GOT3 (cell line): ENCODE results near the gene PRKG1.
"Not testable (repeated sequence)": the region's sequence is repeated elsewhere in the genome, so short reads cannot be mapped to it uniquely, and the experiment has no call there.

Source experiments
- DNase-seq: peaks from one replicate; lab custom pipeline; 2025; ENCODE audit warnings: mixed read lengths; lab: John Stamatoyannopoulos, UW

PRKG1 gene

DNA sequence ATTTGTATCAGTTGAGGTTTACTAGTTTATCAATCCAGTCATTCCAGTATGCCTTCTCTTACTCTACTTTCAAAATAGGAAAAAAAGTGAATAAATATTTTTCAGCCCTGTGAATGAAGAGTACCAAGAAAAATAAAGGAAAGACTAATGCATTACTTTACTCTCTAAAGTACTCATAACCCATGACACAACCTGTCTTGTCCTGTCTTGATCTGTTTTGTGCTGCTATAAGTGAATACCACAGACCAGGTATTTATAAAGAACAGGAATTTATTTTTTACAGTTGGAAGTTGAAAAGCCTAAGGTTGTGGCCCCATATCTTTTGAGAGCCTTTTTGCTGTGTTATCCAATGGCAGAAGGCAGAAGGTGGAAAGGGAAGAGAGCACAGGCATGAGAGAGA, 1045.2 kb downstream of the PRKG1 start:
- DNase-seq = no peak

DNA sequence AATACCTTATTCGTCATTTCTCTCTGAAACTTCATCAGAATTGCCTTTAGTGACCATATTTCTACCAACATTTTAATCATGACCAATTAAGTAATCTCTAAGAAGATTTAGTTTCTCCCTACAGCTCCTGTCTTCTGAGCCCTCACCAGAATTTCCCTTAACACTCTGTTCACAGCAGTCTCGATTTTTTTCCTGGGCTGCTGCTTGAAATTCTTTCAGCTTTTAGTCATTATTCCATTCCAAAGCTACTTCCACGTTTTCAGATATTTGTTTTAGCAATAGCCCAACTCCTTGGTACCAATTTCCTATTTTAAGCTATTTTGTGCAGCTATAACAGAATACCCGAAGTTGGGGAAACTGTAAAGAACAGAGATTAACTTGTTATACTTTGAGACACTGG, 1047.4 kb downstream of the PRKG1 start:
- no peak for DNase-seq

DNA sequence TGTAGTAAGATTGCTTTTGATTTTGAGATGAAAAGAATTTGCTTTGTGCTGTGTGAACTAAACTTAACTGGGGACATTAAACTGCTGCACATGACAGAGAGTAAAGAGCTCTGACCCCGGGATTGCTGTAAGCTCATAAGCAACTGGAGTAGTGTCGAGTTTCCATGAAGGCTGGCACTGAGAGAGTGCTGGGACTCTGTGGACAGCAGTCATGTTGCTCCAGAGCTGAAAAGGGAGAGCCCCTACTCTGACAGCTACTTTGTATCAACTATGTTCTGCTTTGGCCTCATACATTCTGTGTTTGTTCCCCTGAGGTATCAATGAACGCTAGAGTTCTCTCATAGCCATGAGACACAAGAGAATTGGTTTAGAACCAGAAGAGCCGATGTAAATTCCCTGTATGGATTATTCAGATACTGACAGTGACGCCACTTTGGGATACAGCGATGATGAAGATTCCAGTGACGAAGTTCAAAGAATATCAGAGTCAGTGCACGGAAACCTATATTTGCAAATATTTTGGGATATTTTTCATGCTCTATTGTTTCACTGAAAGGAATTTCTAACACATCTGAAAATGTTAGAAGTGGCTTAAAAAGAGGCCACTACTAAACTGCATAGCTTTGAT, 1053.9 kb downstream of the PRKG1 start:
- no peak for DNase-seq

DNA sequence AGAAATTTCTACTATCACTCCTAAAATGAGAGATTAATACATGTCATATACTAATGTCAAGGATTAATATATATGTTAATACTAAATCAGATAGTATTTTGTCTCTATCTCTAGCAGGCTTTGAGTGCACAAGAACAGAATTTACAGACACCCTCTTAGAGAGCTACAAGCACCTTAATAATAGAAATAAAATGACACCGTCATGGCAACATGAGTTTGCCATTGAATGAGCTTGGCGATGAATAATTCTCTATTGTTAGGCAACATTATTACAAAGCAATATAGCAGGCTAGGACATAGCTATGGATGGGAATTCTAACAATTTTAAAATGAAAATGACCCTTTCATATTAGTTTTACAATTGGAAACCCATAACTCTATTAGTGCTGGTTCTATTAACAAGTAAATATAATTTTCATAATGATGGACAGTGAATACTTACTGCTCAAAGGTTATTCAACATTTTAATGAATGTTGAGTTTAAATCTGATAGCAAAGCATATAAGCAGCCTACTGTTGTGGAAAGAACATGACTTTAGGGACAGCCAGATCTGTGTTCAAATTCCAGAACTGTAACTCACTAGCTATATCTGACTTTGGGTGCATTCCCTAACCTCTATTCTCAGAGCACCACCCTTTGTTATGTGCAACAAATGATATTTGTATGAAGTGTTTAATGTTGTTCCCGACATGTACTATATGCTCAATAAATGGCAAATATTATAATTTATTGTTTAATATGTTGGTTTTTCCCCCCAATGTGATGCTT, 1055.3 kb downstream of the PRKG1 start:
- DNase-seq = no peak

DNA sequence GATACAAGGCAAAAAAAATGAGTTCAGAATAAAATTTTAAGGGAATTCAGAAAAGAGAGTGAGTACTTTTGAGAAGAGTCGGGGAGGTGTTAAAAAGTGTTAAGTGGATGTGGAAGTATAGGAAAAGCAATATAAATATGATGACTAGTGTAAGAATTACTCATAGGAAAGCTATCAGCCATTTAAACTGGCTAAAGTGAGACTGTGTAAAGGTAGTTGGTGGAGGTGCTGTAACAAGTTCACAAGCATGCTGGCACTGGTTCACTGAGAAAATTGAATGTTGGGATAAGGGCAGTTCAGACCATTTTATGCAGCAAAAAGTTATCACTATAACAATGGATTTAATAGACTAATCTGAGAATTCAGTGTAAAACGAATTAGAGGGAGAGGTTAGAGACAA, 1060.8 kb downstream of the PRKG1 start:
- DNase-seq = no peak

DNA sequence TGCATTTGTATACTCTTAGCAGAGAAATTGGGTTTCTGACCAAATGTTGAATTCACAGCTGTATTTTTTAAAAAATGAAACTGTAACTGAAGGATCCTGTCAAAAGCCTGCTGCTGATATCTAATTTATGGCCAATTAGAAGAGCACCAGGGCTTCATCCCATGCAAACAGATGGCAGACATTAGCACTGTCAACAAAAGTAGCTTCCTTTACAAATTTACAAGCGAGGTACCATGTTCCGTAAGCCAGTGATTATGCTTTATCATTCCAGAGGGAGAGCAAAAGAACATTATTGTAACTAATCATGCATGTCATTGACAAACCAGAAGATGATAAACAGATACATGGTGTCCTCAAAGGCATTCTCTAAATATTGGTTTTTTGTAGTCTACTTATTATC, 1062.6 kb downstream of the PRKG1 start:
- no peak for DNase-seq

DNA sequence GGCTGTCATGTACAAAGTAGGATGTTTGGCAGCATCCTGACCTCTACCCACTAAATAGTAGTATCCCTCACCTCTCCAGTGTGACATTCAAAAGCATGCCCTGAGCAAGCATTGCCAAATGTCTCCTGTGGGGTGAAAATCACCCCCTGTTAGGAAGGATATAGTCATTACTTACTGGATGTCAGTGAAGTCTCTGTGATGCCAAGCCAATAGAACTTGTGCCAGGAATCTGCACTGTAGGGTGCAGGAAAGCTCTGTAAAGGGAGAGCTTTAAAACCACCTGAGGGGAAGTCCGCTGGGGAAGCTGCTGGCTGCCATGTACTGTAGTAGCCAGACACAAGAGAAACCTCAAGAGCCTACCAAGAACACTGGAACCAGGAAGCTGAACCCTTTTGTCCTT, 1069.1 kb downstream of the PRKG1 start:
- no peak for DNase-seq

DNA sequence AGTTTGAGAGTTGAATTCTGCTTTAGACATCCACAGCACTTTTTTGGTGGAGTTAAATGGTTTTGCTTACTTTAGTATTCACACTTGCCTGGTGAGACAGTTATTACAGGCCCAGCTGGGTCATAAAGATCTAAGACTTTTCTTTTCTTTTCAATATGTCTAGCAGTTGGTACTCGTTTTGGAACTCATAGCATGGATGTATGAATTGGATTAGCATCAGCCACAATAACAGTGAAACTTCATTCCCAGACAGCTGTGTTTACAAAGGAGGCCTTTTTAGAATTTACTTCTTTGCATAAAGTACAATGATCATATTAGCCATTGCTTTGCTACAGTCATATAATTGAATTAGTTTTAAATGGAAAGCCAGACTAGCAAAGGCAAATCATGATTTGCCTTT, 1071.3 kb downstream of the PRKG1 start:
- DNase-seq = no peak

DNA sequence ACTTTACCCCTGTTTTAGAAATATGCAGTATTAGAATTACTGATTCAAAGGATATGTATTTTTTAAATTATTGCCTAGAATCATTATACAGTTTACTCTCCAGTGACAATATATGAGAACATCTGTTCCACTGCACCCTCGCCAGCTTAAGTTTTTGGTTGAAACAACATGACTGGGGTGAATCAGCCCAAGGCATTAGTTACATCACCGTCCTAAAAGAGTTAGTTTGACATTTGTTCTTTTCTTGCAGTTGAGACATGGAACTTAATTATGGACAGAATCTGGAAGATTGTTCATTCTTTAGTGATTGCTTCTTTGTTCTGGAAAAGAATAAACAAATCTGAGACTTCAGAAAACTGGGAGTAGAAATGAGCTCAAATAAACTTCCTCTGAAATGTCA, 1072.5 kb downstream of the PRKG1 start:
- no peak for DNase-seq

DNA sequence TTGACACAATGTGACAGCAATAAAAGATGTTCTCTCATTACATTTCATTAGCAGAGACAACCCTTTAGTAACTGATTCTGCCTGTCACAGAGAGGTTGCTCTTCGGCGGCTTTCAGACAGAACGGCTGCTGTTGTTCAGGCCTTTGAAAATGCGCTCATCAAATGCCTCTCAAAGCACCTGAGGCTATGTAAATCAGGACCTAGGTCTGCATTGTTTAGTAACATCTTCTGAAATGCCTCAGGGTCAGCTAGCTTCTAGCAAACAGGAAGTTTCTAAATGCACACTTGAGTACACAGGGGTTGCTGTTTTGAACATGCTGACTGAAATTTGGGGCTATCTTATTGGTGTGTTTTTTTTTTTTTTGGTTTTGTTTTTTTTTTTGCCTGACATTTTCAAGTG, 1096.5 kb downstream of the PRKG1 start:
- DNase-seq = no peak

DNA sequence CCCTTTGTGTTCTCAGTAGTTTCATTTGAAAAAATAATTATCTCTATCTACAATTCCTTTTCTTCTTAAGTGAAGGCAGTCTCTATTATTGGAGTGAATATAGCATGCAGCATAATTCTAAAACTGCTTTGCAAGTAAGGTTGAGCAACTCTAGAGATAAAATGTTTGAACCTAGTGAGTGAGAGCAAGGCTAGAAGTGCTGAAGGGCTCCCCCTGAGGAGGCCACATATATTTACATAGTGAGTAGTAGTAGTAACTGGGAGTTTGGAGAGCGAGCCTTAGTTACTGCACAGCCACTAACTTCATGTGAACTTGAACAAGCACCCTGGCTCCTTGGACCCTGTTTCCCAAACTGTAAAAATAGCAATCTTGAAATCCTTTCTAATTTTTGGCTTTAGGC, 1098.3 kb downstream of the PRKG1 start:
- no peak for DNase-seq

DNA sequence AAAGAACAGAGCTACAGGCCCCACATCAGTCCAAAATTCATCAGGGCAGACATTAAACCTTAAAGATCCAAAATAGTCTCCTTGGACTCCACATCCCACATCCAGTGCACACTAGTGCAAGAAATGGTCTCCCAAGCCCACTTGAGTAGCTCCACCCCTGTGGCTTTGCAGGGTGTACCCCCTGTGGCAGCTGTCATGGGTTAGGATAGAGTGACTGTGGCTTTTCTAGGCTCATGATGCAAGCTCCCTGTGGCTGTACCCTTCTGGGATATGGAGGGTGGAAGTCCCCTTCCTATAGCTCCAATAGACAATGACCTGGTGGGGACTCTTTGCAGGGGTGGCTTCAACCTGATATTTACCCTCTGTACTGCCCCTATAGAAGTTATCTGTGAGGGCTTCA, 1111.0 kb downstream of the PRKG1 start:
- DNase-seq = no peak

DNA sequence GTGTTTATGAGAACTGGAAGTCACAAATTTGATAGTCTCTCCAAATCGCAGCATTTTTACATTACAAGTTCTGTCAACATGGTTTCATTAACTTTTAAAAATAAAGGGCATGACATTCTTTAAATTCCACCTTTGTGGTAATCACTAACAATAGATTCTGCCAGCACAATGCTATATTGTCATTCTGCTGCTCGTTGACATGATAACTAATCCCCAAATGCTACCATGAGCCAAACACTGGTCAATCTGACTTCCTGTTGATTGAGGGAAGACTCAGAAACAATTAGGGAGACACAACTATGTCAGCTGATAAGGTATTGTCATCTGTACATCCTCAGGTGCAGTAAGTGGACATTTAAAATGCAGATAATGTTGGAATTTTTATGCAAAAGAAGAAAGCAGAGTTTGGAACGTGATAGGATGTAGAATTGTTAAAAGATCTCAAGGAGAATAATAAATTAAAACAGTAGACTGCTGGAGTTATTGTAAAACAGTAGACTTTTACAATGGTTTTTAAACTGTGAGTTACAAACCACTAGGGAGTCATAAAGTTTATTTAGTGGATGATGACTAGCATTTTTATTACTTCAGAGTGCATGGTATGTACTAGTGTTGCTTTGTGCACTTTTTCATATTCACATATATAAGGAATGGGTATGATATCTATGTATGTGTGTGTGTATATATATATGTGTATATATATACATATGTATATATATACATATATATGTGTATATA, 1113.4 kb downstream of the PRKG1 start:
- no peak for DNase-seq

DNA sequence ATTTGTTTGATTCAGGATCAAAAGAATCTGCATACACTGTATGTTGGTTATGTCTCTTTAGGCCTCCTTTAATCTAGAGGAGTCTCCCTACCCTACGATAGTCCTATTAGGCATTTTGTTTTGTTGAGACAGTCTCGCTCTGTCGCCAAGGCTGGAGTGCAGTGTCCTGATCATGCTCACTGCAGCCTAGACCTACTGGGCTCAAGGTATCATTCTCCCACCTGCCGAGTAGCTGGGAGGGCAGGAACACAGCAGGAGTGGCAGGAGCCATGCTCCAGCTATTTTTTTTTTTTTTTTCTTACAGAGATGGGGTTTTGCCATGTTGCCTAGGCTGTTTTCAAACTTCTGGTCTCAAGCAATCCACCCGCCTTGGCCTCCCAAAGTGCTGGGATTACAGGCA, 1116.8 kb downstream of the PRKG1 start:
- no peak for DNase-seq

DNA sequence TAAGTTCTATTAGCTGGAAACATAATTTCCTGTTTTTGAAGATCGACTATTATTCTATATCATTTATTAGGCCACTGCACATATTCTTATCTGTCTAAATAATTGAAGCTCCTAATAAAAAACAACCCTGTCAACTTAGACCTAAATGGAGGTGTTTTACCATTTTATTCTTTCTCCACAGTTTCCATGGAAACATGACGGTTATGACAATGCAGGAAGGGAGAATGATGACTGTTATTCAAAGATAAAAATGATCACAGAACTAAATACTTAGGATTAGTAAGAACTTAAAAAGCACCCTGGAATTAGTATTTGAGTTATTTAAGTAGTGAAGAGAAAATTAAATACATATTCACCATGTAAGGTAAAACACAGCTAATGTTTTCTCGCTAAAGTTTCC, 1119.9 kb downstream of the PRKG1 start:
- no peak for DNase-seq

DNA sequence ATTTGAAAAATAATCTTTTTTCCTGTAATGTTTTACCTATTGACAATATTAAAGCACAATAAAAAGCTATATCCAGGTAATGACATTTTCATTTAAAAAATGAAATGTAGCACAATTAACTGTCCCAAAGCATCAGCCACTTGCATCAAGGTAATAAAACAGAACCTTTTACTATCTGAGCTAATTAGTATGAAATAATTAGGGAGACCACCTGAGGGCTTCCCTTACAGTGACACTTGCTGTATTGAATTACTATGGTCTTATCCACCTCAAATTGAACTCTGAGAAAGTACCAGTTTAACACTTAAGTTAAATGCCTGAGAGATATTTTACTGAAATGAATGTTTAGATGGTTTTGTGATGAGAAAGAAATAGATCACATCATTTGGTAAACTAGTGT, 1120.4 kb downstream of the PRKG1 start:
- DNase-seq = no peak

DNA sequence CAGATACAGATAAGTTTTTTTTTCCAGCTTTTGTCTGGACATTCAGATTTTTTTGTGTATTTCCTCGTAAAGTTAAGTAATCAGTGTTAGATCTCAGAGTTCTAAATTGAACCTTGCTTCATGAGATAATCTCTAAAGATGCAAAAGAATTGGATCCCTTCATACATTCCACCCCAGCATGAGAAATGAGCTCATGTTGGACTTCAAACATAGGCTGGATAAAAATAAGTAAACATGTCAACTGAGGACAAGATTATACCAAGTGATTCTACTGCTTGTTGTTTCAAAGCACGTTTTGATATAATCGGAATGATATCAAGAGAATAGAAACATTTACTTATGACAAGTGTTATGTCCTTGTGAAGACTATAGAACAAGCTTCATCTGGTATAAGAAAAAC, 1122.8 kb downstream of the PRKG1 start:
- DNase-seq = no peak

DNA sequence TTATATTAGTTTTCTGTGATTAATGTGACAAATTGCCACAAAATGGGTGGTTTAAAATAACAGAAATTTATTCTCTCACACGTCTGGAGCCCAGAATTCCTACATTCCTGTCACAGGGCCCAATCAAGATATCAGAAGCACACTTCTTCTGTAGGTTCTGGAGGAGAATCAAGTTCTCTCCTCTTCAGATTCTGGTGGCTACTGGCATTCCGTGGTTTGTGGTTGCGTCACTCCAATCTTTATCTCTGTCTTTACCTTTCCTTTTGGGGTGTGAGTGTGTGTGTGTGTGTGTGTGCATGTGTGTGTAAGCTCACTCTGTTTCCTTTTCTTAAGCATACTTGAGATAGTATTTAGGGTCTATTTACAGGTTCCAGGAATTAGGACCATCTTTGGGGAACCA, 1124.3 kb downstream of the PRKG1 start:
- no peak for DNase-seq

DNA sequence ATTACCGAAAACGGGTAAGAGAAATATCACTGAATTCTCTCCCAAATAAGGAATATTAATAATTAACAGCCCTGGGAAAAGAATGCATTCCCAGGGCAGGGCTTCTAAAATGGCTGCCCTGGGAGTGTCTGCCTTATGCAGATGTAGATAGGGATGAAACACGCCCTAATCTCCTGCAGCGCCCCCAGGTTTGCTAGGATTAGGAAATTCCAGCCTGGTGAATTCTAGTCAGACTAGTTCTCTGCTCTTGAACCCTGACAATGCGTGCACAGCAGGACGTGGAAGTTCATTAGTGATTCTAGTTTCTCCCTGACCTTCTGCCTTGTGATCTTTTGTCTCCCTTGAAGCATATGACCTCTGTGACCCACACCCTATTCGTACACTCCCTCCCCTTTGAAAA, 1130.6 kb downstream of the PRKG1 start:
- DNase-seq = not testable (repeated sequence)

DNA sequence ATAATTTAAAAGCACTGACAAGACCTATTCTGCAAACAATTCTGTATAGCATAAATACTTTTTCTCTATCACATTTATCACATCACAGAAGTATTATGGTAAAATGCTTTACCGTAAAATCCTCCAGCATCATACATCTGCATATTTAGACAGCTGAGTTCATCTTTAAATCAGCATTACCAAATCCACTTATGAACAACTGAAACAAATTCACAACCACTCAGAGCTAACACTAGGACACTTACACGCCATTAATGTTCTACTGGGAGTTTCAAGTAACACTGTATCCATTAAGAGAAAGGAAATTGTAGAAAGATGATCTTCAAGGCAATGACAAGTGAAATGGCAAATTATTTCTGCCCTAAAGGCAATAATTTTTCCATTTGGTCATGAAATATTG, 1134.1 kb downstream of the PRKG1 start:
- no peak for DNase-seq

DNA sequence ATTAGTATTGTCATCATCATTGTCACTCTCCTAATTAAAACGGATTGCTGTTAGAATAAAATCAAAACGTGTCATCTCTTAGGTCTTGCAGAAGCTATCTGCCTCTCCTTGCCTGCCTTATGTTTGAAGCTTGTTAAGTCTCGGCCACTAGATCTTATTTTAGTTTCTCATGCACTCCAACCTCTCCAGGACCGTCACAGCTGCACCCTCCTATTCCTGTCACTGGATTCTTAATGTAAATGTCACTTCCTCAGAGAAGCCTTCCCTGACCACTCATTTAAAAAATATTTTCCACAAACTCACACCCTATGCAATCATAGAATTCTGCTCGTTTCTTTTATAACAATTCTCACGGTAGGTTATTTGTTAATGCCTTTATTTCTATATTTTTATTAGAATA, 1135.9 kb downstream of the PRKG1 start:
- DNase-seq = no peak

DNA sequence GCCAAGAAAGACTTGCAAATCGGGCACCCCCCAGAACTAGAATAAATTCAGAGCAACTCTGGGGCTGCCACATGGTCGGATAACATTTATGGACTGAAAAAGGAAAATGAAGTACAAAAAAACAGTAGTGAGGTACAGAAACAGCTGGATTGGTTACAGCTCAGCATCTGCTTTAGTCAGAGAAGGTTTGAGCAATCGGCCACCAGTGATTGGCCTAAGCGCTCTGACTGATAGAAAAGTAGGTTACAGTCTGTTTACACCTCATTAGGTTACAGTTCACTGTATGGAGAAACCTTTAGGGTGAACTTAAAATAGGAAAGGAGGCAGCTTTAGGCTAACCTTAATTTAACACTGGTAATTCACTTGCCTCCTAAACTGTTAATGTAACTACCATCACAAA, 1137.8 kb downstream of the PRKG1 start:
- DNase-seq = no peak

DNA sequence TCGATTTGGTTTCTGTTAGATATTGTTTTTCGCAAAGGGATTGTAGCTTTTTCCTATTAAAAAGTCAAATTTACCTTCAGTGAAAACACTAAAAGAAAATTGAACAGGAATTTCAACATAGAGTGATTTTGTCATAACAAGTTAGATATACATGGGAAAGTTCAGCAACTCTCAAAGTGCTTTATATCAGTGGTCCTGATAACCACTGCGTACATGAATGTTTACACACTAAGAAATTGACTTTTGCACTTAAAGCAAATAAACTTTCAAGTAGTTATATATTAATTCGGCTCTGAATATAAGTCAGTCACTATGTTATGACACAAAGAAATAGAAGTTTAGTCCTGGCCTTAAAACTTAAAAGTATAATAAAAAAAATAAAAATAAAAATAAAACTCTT, 1138.5 kb downstream of the PRKG1 start:
- no peak for DNase-seq
